ENCODE data around the gene LRRC30. TPM values are rescaled to one million over a fixed set of nuclear protein-coding genes. Genes with fewer than 3 reads are reported as not detected.
A peak's percentile ranks its signal among the peaks of the same experiment; 100 is the strongest.

LRRC30 gene
- total RNA-seq, 2 donors from 2014 or later, result not detected

GRCh38 chr18:7232218-7232617, 1.3 kb downstream of the LRRC30 start:
- H3K27ac ChIP-seq, result no peak overlapping the region
- no peak overlapping the region for H3K4me3 ChIP-seq

DNA sequence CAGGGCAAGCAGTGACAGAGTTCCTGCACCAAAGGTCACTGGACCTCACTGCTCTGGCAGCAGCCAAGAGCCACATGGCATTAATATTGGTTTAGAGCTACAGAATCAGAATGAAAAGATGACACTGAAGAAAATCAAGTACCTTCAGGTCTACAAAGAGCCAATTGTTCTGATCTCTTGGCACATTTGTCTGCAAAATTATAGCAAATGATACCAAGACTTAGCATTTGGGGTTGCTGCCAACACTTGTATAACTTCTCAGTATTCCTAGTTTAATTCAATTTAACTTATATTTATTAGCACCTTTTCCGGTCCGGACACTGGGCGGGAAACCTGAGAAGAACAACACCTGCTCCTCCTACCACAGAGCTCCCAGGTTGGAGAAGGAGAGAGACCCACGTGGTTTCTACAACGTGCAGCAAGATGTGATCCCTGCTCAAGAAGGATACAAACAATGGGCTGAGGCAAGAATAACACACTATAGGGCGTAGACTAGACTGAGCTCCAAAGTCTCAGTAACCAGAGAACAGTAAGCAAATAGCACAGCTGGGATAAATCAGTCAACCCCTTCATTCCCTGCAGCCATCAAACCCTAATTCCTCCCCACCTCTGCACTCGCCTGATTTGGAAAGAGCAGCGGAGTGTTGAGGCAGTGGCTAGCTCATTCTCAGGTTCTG, 2.4 kb downstream of the LRRC30 start:
- Histone ChIP-seq H3K27ac (peak overlapping the region; percentile 28 to 54), H3K4me3 (no peak overlapping the region), H3K36me3 (no peaks in the 10 kb centered on the region), H3K4me1 (peaks cover 0 to 30% of the 10 kb centered on the region in 2 donors), H3K9me3 (no peaks in the 10 kb centered on the region), H3K27me3 (no peaks in the 10 kb centered on the region)
- TF ChIP-seq CTCF (IDR thresholded peaks at IDR 0.05), result no peak
- no peak for DNase-seq (ENCODE audit: low spot score)

More at GRCh38 chr18:7232218-7232617, 1.3 kb downstream of the LRRC30 start:
- H3K4me1 ChIP-seq, result peaks cover 0 to 22% of the 10 kb centered on the region in 2 donors
- no peaks in the 10 kb centered on the region for H3K27me3 ChIP-seq
- no peak for TF ChIP-seq CTCF (IDR thresholded peaks at IDR 0.05)
- H3K9me3 ChIP-seq, result no peaks in the 10 kb centered on the region
- H3K36me3 ChIP-seq, result no peaks in the 10 kb centered on the region
- no peak for DNase-seq (ENCODE audit: low spot score)

- no peak for DNase-seq (ENCODE audit: low spot score)
- H3K4me1 ChIP-seq, result peaks cover 0 to 30% of the 10 kb centered on the region in 2 donors
- H3K27ac ChIP-seq, result peak overlapping the region; percentile 60 to 81
Measured at GRCh38 chr18:7234091-7234490, 3.2 kb downstream of the LRRC30 start.

DNA sequence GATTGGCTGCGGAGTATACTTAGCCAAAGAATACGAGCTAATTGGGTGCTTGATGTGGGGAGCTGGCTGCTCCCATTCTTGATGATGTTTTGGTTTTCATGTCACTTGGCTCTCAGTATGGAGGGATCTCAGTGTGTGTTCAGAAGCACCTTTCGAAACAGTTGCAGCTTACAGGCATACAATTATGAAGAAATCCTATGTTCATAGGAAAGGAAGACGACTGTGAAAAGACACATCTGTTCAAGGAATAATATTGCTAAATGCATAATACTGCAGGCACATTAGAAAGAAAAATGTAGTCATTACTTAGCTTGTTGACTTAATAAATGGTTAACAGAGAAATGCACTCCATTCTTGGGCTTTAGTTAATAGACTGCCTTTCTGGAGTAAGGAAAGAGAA, 4.1 kb downstream of the LRRC30 start:
- no peak for DNase-seq (ENCODE audit: low spot score)
- Histone ChIP-seq H3K27ac (peak overlapping the region; percentile 60 to 81), H3K27me3 (no peaks in the 10 kb centered on the region), H3K9me3 (no peaks in the 10 kb centered on the region), H3K36me3 (no peaks in the 10 kb centered on the region), H3K4me3 (no peak overlapping the region), H3K4me1 (peaks cover 0 to 30% of the 10 kb centered on the region in 2 donors)
- TF ChIP-seq CTCF (IDR thresholded peaks at IDR 0.05), result no peak

More at GRCh38 chr18:7234091-7234490, 3.2 kb downstream of the LRRC30 start:
- TF ChIP-seq CTCF (IDR thresholded peaks at IDR 0.05), result no peak
- Histone ChIP-seq H3K36me3 (no peaks in the 10 kb centered on the region), H3K9me3 (no peaks in the 10 kb centered on the region), H3K4me3 (no peak overlapping the region), H3K27me3 (no peaks in the 10 kb centered on the region)

GRCh38 chr18:7236072-7236471, 5.2 kb downstream of the LRRC30 start:
- Histone ChIP-seq H3K9me3 (no peaks in the 10 kb centered on the region), H3K36me3 (no peaks in the 10 kb centered on the region), H3K27me3 (no peaks in the 10 kb centered on the region), H3K4me1 (peaks cover 0 to 26% of the 10 kb centered on the region in 2 donors), H3K4me3 (no peak overlapping the region), H3K27ac (no peak overlapping the region)
- DNase-seq (ENCODE audit: low spot score), result no peak
- TF ChIP-seq CTCF (IDR thresholded peaks at IDR 0.05), result no peak

DNA sequence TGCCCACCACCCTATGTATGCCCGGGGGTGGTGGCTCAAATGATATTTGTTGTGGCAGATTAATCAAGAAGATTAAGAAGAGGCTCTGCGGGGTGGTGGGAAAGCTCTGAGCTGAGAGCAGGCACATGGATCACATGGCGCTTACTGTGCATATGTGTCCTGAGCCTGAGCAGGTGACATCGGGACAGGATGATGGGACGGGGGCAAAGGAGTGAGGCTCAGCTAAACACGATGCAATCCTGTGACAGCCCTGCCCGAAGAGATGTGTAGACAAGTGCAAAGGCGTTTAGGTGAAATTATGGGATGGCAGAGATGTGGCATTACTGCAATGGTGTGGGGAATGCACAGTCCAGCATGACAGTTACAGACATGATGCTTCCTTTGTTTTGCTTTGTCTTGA, 6.0 kb downstream of the LRRC30 start:
- Histone ChIP-seq H3K9me3 (no peaks in the 10 kb centered on the region), H3K27me3 (no peaks in the 10 kb centered on the region), H3K4me1 (peaks cover 0 to 26% of the 10 kb centered on the region in 2 donors), H3K27ac (no peak overlapping the region), H3K36me3 (no peaks in the 10 kb centered on the region), H3K4me3 (no peak overlapping the region)
- TF ChIP-seq CTCF (IDR thresholded peaks at IDR 0.05), result no peak
- no peak for DNase-seq (ENCODE audit: low spot score)
